ENCODE data around the gene UQCR10. TPM values are rescaled to one million over a fixed set of nuclear protein-coding genes. Genes with fewer than 3 reads are reported as not detected.
"Not testable (repeated sequence)": the region's sequence is repeated elsewhere in the genome, so short reads cannot be mapped to it uniquely, and the experiment has no call there.

UQCR10 gene
- total and polyA plus RNA-seq, 9 donors, result 96.1 to 185 (median 132) TPM

- Histone ChIP-seq H3K36me3 (ENCODE audit: control insufficient read depth, insufficient read depth, low read length) (peaks cover 34% of the 10 kb centered on the region), H3K4me1 (ENCODE audit: control insufficient read depth, insufficient read depth, low read length) (peaks cover 14% of the 10 kb centered on the region), H3K4me3 (ENCODE audit: low read length) (no peak overlapping the region), H3K9me3 (replicated peaks; ENCODE audit: control insufficient read depth, low read depth, low read length) (no peaks in the 10 kb centered on the region), H3K27ac (ENCODE audit: low read length) (no peak overlapping the region), H3K27me3 (ENCODE audit: control insufficient read depth, insufficient read depth, low read length) (no peaks in the 10 kb centered on the region)
- no peak for DNase-seq
- 89% methylated on average over 8 of the region's 9 CpGs for WGBS (ENCODE audit: insufficient coverage)
Measured at GRCh38 chr22:29748248-29748893, 18.8 kb upstream of the UQCR10 start.

GRCh38 chr22:29750029-29750428 is 17.1 kb upstream of the UQCR10 start:
- Histone ChIP-seq H3K27ac (ENCODE audit: low read length) (no peak overlapping the region), H3K36me3 (ENCODE audit: control insufficient read depth, insufficient read depth, low read length) (peaks cover 34% of the 10 kb centered on the region), H3K9me3 (replicated peaks; ENCODE audit: control insufficient read depth, low read depth, low read length) (no peaks in the 10 kb centered on the region), H3K4me1 (ENCODE audit: control insufficient read depth, insufficient read depth, low read length) (peaks cover 7% of the 10 kb centered on the region), H3K4me3 (ENCODE audit: low read length) (no peak overlapping the region), H3K27me3 (ENCODE audit: control insufficient read depth, insufficient read depth, low read length) (no peaks in the 10 kb centered on the region)
- no peak for DNase-seq
- 100% methylated on average over 2 of the region's 3 CpGs for WGBS (ENCODE audit: insufficient coverage)

- Histone ChIP-seq H3K4me3 (ENCODE audit: low read length) (no peak overlapping the region), H3K4me1 (ENCODE audit: control insufficient read depth, insufficient read depth, low read length) (peaks cover 3% of the 10 kb centered on the region), H3K9me3 (replicated peaks; ENCODE audit: control insufficient read depth, low read depth, low read length) (no peaks in the 10 kb centered on the region), H3K36me3 (ENCODE audit: control insufficient read depth, insufficient read depth, low read length) (peaks cover 32% of the 10 kb centered on the region), H3K27ac (ENCODE audit: low read length) (no peak overlapping the region), H3K27me3 (ENCODE audit: control insufficient read depth, insufficient read depth, low read length) (no peaks in the 10 kb centered on the region)
- WGBS (ENCODE audit: insufficient coverage), result 56% methylated on average over 4 of the region's 11 CpGs
- peak; percentile 77 for DNase-seq
Measured at GRCh38 chr22:29750559-29751538, 16.3 kb upstream of the UQCR10 start.

- no CpG with 5 or more reads among the region's 2 CpGs for WGBS (ENCODE audit: insufficient coverage)
- no peak overlapping the region for H3K27ac ChIP-seq (ENCODE audit: low read length)
- H3K9me3 ChIP-seq (replicated peaks; ENCODE audit: control insufficient read depth, low read depth, low read length), result no peaks in the 10 kb centered on the region
- no peaks in the 10 kb centered on the region for H3K27me3 ChIP-seq (ENCODE audit: control insufficient read depth, insufficient read depth, low read length)
- DNase-seq, result no peak
- no peak overlapping the region for H3K4me3 ChIP-seq (ENCODE audit: low read length)
- peaks cover 6% of the 10 kb centered on the region for H3K4me1 ChIP-seq (ENCODE audit: control insufficient read depth, insufficient read depth, low read length)
- peaks cover 30% of the 10 kb centered on the region for H3K36me3 ChIP-seq (ENCODE audit: control insufficient read depth, insufficient read depth, low read length)
Measured at GRCh38 chr22:29751669-29752068, 15.5 kb upstream of the UQCR10 start.

- Histone ChIP-seq H3K9me3 (replicated peaks; ENCODE audit: control insufficient read depth, low read depth, low read length) (no peaks in the 10 kb centered on the region), H3K27ac (ENCODE audit: low read length) (no peak overlapping the region), H3K27me3 (ENCODE audit: control insufficient read depth, insufficient read depth, low read length) (no peaks in the 10 kb centered on the region), H3K4me1 (ENCODE audit: control insufficient read depth, insufficient read depth, low read length) (peaks cover 6% of the 10 kb centered on the region), H3K36me3 (ENCODE audit: control insufficient read depth, insufficient read depth, low read length) (peaks cover 10% of the 10 kb centered on the region), H3K4me3 (ENCODE audit: low read length) (no peak overlapping the region)
- no peak for DNase-seq
- WGBS (ENCODE audit: insufficient coverage), result 83% methylated on average over 15 of the region's 16 CpGs
Measured at GRCh38 chr22:29753808-29754657, 13.1 kb upstream of the UQCR10 start.

GRCh38 chr22:29754658-29755395 is 12.3 kb upstream of the UQCR10 start:
- not testable (repeated sequence) for H3K36me3 ChIP-seq (ENCODE audit: control insufficient read depth, insufficient read depth, low read length); H3K4me3 ChIP-seq (ENCODE audit: low read length); DNase-seq; H3K27ac ChIP-seq (ENCODE audit: low read length); H3K4me1 ChIP-seq (ENCODE audit: control insufficient read depth, insufficient read depth, low read length); H3K27me3 ChIP-seq (ENCODE audit: control insufficient read depth, insufficient read depth, low read length); H3K9me3 ChIP-seq (replicated peaks; ENCODE audit: control insufficient read depth, low read depth, low read length)
- WGBS (ENCODE audit: insufficient coverage), result 91% methylated on average over 7 of the region's 11 CpGs

- WGBS (ENCODE audit: insufficient coverage), result 97% methylated on average over 5 of the region's 9 CpGs
- H3K4me1 ChIP-seq (ENCODE audit: control insufficient read depth, insufficient read depth, low read length), result peaks cover 6% of the 10 kb centered on the region
- no peak for DNase-seq
- no peak overlapping the region for H3K27ac ChIP-seq (ENCODE audit: low read length)
- no peaks in the 10 kb centered on the region for H3K9me3 ChIP-seq (replicated peaks; ENCODE audit: control insufficient read depth, low read depth, low read length)
- H3K27me3 ChIP-seq (ENCODE audit: control insufficient read depth, insufficient read depth, low read length), result no peaks in the 10 kb centered on the region
- no peaks in the 10 kb centered on the region for H3K36me3 ChIP-seq (ENCODE audit: control insufficient read depth, insufficient read depth, low read length)
- H3K4me3 ChIP-seq (ENCODE audit: low read length), result no peak overlapping the region
Measured at GRCh38 chr22:29755889-29756288, 11.3 kb upstream of the UQCR10 start.

GRCh38 chr22:29756341-29756740 is 10.8 kb upstream of the UQCR10 start:
- 66% methylated on average over 6 of the region's 7 CpGs for WGBS (ENCODE audit: insufficient coverage)

GRCh38 chr22:29757096-29757495 is 10.1 kb upstream of the UQCR10 start:
- Histone ChIP-seq H3K9me3 (replicated peaks; ENCODE audit: control insufficient read depth, low read depth, low read length) (no peaks in the 10 kb centered on the region), H3K4me3 (ENCODE audit: low read length) (no peak overlapping the region), H3K27me3 (ENCODE audit: control insufficient read depth, insufficient read depth, low read length) (no peaks in the 10 kb centered on the region), H3K4me1 (ENCODE audit: control insufficient read depth, insufficient read depth, low read length) (peaks cover 6% of the 10 kb centered on the region), H3K36me3 (ENCODE audit: control insufficient read depth, insufficient read depth, low read length) (no peaks in the 10 kb centered on the region), H3K27ac (ENCODE audit: low read length) (no peak overlapping the region)
- DNase-seq, result no peak
- WGBS (ENCODE audit: insufficient coverage), result no CpG with 5 or more reads among the region's 3 CpGs

More at GRCh38 chr22:29756341-29756740, 10.8 kb upstream of the UQCR10 start:
- peaks cover 6% of the 10 kb centered on the region for H3K4me1 ChIP-seq (ENCODE audit: control insufficient read depth, insufficient read depth, low read length)
- H3K36me3 ChIP-seq (ENCODE audit: control insufficient read depth, insufficient read depth, low read length), result no peaks in the 10 kb centered on the region
- H3K4me3 ChIP-seq (ENCODE audit: low read length), result no peak overlapping the region
- no peaks in the 10 kb centered on the region for H3K27me3 ChIP-seq (ENCODE audit: control insufficient read depth, insufficient read depth, low read length)
- no peaks in the 10 kb centered on the region for H3K9me3 ChIP-seq (replicated peaks; ENCODE audit: control insufficient read depth, low read depth, low read length)
- no peak overlapping the region for H3K27ac ChIP-seq (ENCODE audit: low read length)
- no peak for DNase-seq

All from muscle of leg (tissue), 11 donors.